Cardiac muscle cell (in vitro differentiated cells and primary cell): Measurements from ENCODE around the gene DNAJC17. TPM values are rescaled to one million over a fixed set of nuclear protein-coding genes. Genes with fewer than 3 reads are reported as not detected.
A peak's percentile ranks its signal among the peaks of the same experiment; 100 is the strongest.

Experiments used
- DNase-seq, 2 donors: peaks; one replicate each; pipeline versions ENCODE4 v3.0.0 to v3.0.0-alpha.2; 2010 to 2017; ENCODE audit warnings: low read depth in 1 of 2, low spot score in 1 of 2
- H3K27ac ChIP-seq: fragments of 200-600 bp; sonication (generic); 2 replicates; pipeline ENCODE4 v1.5.1; 2016
- H3K27me3 ChIP-seq: fragments of 200-600 bp; sonication (generic); 2 replicates; pipeline ENCODE4 v1.6.0; 2016; ENCODE audit warnings: control low read depth
- H3K36me3 ChIP-seq: fragments of 200-600 bp; sonication (generic); 2 replicates; pipeline ENCODE4 v1.5.1; 2016; ENCODE audit warnings: control low read depth
- H3K4me1 ChIP-seq: fragments of 200-600 bp; sonication (generic); 2 replicates; pipeline ENCODE4 v1.8.1; 2017; ENCODE audit warnings: low read depth, mild to moderate bottlenecking, mixed run types
- H3K4me3 ChIP-seq: fragments of 200-600 bp; sonication (generic); 2 replicates; pipeline ENCODE4 v1.5.1; 2016; ENCODE audit warnings: mild to moderate bottlenecking
- H3K9me3 ChIP-seq: fragments of 200-600 bp; sonication (generic); 2 replicates; pipeline ENCODE4 v1.5.1; 2017; ENCODE audit warnings: low read depth, mild to moderate bottlenecking, control low read depth
- CTCF ChIP-seq: IDR thresholded peaks from 2 replicates; pipeline ENCODE4 v1.5.1; 2012; ENCODE audit warnings: low read depth, mild to moderate bottlenecking, low read length
- polyA plus RNA-seq: library from polyadenylated mRNA; unstranded; fragments of >200 nt; fragmentation: Nextera tagmentation; extraction: Ambion mirVana; gene quantifications from 2 replicates; pipeline ENCODE4 v1.2.1, GENCODE V29; 2016
- total RNA-seq: library from RNA; depleted of rRNA; stranded (reverse); fragments of >200 nt; gene quantifications from 2 replicates; pipeline ENCODE4 v1.2.3, GENCODE V29; 2016

DNAJC17 gene
- total and polyA plus RNA-seq, 2 experiments from 2014 or later: 57.2 to 58.2 TPM

GRCh38 chr15:40739047-40739446, 68.2 kb downstream of the DNAJC17 start:
- Histone ChIP-seq H3K4me1 (no peaks in the 10 kb centered on the region), H3K4me3 (no peak overlapping the region), H3K9me3 (no peaks in the 10 kb centered on the region), H3K36me3 (peaks cover 29% of the 10 kb centered on the region), H3K27ac (no peak overlapping the region), H3K27me3 (no peaks in the 10 kb centered on the region)
- no peak for DNase-seq
- TF ChIP-seq CTCF: no peak

GRCh38 chr15:40737048-40737447, 70.2 kb downstream of the DNAJC17 start:
- H3K27ac ChIP-seq: no peak overlapping the region
- no peaks in the 10 kb centered on the region for H3K27me3 ChIP-seq
- H3K36me3 ChIP-seq: peaks cover 33% of the 10 kb centered on the region
- TF ChIP-seq CTCF: no peak
- H3K4me1 ChIP-seq: no peaks in the 10 kb centered on the region
- H3K4me3 ChIP-seq: no peak overlapping the region
- no peak for DNase-seq
- H3K9me3 ChIP-seq: no peaks in the 10 kb centered on the region

GRCh38 chr15:40736575-40736974, 70.7 kb downstream of the DNAJC17 start:
- peaks cover 33% of the 10 kb centered on the region for H3K36me3 ChIP-seq
- no peaks in the 10 kb centered on the region for H3K4me1 ChIP-seq
- H3K9me3 ChIP-seq: no peaks in the 10 kb centered on the region
- no peaks in the 10 kb centered on the region for H3K27me3 ChIP-seq
- no peak overlapping the region for H3K4me3 ChIP-seq
- no peak for DNase-seq
- TF ChIP-seq CTCF: no peak
- H3K27ac ChIP-seq: no peak overlapping the region

GRCh38 chr15:40731034-40731433, 76.2 kb downstream of the DNAJC17 start:
- no peaks in the 10 kb centered on the region for H3K9me3 ChIP-seq
- peaks cover 16% of the 10 kb centered on the region for H3K36me3 ChIP-seq
- H3K4me1 ChIP-seq: no peaks in the 10 kb centered on the region
- H3K27me3 ChIP-seq: no peaks in the 10 kb centered on the region
- peak in 1 of 2 donors; percentile 13 for DNase-seq
- no peak overlapping the region for H3K4me3 ChIP-seq
- no peak for TF ChIP-seq CTCF
- no peak overlapping the region for H3K27ac ChIP-seq

- Histone ChIP-seq H3K4me3 (no peak overlapping the region), H3K27me3 (no peaks in the 10 kb centered on the region), H3K36me3 (no peaks in the 10 kb centered on the region), H3K27ac (no peak overlapping the region), H3K9me3 (no peaks in the 10 kb centered on the region), H3K4me1 (no peaks in the 10 kb centered on the region)
- no peak for DNase-seq
- no peak for TF ChIP-seq CTCF
Observed at GRCh38 chr15:40723919-40724318, 83.4 kb downstream of the DNAJC17 start.

GRCh38 chr15:40722934-40723333, 84.3 kb downstream of the DNAJC17 start:
- Histone ChIP-seq H3K4me3 (no peak overlapping the region), H3K27ac (no peak overlapping the region), H3K9me3 (no peaks in the 10 kb centered on the region), H3K36me3 (no peaks in the 10 kb centered on the region), H3K4me1 (no peaks in the 10 kb centered on the region), H3K27me3 (no peaks in the 10 kb centered on the region)
- no peak for DNase-seq
- TF ChIP-seq CTCF: no peak
